Gastrocnemius medialis (tissue), 4 donors: ENCODE measurements around the gene S100A10. TPM values are rescaled to one million over a fixed set of nuclear protein-coding genes. Genes with fewer than 3 reads are reported as not detected.

Experiments
- ATAC-seq, 2 donors: fragments of 150-250 bp; one replicate each; pipeline ENCODE4 v1.9.1; 2016
- DNase-seq, 2 donors: peaks; one replicate each; pipeline ENCODE4 v3.0.0-alpha.2; 2019
- H3K27ac ChIP-seq, 4 donors: fragments of 200-600 bp; sonication (generic); 1 replicate in 1 of 4; 2 replicates in 3 of 4; pipeline ENCODE4 v1.5.1; 2016 to 2018; ENCODE audit warnings: mild to moderate bottlenecking in 2 of 4, moderate library complexity in 1 of 4
- H3K27me3 ChIP-seq, 3 donors: fragments of 200-600 bp; sonication (generic) in 2 of 3; 1 replicate in 1 of 3; 2 replicates in 2 of 3; pipeline versions ENCODE4 v1.5.1 to v1.6.0; 2016 to 2019; ENCODE audit warnings: mild to moderate bottlenecking in 1 of 3, moderate library complexity in 1 of 3
- H3K36me3 ChIP-seq, 2 donors: fragments of 200-600 bp; sonication (generic) in 1 of 2; one replicate each; pipeline ENCODE4 v1.5.1; 2017 to 2018
- H3K4me1 ChIP-seq, 2 donors: fragments of 200-600 bp; sonication (generic) in 1 of 2; one replicate each; pipeline ENCODE4 v1.5.1; 2016 to 2017; ENCODE audit warnings: mild to moderate bottlenecking in 2 of 2
- H3K4me3 ChIP-seq, 4 donors: fragments of 200-600 bp; sonication (generic) in 3 of 4; 1 replicate in 1 of 4; 2 replicates in 3 of 4; pipeline ENCODE4 v1.5.1; 2016 to 2019; ENCODE audit warnings: mild to moderate bottlenecking in 2 of 4
- H3K9me3 ChIP-seq, 3 donors: fragments of 200-600 bp; sonication (generic) in 2 of 3; 1 replicate in 1 of 3; 2 replicates in 2 of 3; pipeline ENCODE4 v1.5.1; 2016 to 2019
- POLR2A ChIP-seq, 2 donors: fragments of 450-650 bp; IDR thresholded peaks; one replicate each; pipeline ENCODE4 v1.6.1; 2017; ENCODE audit warnings: antibody characterized with exemption in 2 of 2, mild to moderate bottlenecking in 2 of 2, moderate library complexity in 2 of 2
- in situ Hi-C, 4 donors: fragments of 200-750 bp; cut with MboI; loops; one replicate each; pipeline versions ENCODE4 v1.15.0 to v1.8.0; 2017; ENCODE audit warnings: low sequenced_read_pairs in 4 of 4
- intact Hi-C: fragments of 100-400 bp; cut with DNase I; formaldehyde crosslinking; loops from one replicate; pipeline ENCODE4 v1.15.1; 2023; ENCODE audit warnings: low total_unique reads
- total RNA-seq, 4 donors: library from RNA; depleted of rRNA; stranded (reverse); fragments of >200 nt; gene quantifications; one replicate each; pipeline versions ENCODE4 v1.1.0 to v1.2.3, GENCODE V29; 2016
- TF ChIP-seq, protein P1 (sequence below), 5 experiments: fragments of 450-650 bp in 3 of 5; fragments of 200-600 bp in 2 of 5; sonication (generic) in 2 of 5; IDR thresholded peaks in 4 of 5; conservative IDR thresholded peaks in 1 of 5; 1 replicate in 4 of 5; 2 replicates in 1 of 5; pipeline ENCODE4 v1.5.1; 2016 to 2019; ENCODE audit warnings: antibody characterized with exemption in 5 of 5, mild to moderate bottlenecking in 3 of 5, moderate library complexity in 3 of 5

S100A10 gene
- total RNA-seq, 4 donors from 2014 or later: 6.4 to 60.3 (median 28.0) TPM

DNA sequence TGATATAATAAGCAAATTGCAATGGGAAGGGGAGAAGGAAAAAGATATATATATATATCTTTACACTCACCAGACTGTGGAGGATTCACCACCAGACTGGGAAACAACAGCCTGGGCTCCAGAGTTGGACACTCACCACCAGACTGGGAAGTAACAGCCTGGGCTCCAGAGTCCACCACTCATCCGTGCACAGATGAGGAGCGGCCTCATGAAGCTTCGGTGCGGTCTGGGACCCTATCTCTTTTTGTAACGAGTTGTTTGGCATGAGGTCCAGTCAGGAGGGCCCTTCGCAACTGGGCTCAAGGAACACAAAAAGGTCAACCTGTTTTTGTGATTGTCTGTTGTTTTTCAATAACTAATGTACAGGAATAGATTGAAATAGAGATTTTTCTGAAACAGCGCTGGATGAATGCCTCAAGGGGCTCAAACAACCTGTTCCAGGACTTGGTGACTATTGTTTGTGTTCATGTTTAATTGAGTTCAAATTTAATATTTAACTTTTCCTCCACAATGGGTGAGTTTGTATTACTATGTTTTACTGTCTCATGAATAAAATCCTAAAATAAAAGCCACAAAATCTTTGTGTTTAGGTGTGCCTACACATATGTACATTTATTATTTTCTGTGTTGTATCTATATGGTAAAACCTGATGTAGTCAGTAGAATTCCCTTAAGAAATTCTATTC, 40.1 kb downstream of the S100A10 start:
- Histone ChIP-seq H3K4me1 (no peaks in the 10 kb centered on the region), H3K27ac (no peak overlapping the region), H3K9me3 (no peaks in the 10 kb centered on the region), H3K27me3 (peaks cover 0 to 2% (median 0%) of the 10 kb centered on the region in 3 donors), H3K36me3 (no peaks in the 10 kb centered on the region), H3K4me3 (no peak overlapping the region)
- intact Hi-C loops (no loop called here), in situ Hi-C loops (no loop called here)
- no peak for DNase-seq
- TF ChIP-seq, protein P1, sequence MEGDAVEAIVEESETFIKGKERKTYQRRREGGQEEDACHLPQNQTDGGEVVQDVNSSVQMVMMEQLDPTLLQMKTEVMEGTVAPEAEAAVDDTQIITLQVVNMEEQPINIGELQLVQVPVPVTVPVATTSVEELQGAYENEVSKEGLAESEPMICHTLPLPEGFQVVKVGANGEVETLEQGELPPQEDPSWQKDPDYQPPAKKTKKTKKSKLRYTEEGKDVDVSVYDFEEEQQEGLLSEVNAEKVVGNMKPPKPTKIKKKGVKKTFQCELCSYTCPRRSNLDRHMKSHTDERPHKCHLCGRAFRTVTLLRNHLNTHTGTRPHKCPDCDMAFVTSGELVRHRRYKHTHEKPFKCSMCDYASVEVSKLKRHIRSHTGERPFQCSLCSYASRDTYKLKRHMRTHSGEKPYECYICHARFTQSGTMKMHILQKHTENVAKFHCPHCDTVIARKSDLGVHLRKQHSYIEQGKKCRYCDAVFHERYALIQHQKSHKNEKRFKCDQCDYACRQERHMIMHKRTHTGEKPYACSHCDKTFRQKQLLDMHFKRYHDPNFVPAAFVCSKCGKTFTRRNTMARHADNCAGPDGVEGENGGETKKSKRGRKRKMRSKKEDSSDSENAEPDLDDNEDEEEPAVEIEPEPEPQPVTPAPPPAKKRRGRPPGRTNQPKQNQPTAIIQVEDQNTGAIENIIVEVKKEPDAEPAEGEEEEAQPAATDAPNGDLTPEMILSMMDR (IDR thresholded peaks at IDR 0.05 in 4 of 5, conservative IDR thresholded peaks at IDR 0.05 in 1 of 5): no peak
- TF ChIP-seq POLR2A (IDR thresholded peaks at IDR 0.05): no peak
- ATAC-seq: no peak

DNA sequence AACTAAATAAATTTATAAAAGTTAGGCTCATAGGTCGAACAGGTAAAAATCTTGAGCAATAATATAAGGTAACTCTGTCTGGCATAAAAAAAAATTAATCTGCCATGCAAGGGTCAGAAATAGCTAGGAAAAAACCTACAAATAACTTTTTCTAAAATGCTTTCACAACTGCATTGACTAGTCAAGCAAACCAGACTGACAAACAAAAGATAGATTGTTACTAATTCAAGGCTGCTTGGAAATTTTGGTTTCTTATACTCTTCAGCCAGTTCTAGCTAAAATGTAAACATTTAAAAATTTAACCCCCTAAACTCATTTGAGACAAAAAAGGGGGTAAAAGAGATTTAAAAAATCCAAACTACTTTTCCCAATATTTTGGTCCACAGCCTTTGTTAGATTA, 40.8 kb downstream of the S100A10 start:
- no peak for TF ChIP-seq POLR2A (IDR thresholded peaks at IDR 0.05)
- TF ChIP-seq, protein P1 (IDR thresholded peaks at IDR 0.05 in 4 of 5, conservative IDR thresholded peaks at IDR 0.05 in 1 of 5): no peak
- ATAC-seq: no peak
- DNase-seq: no peak
- in situ Hi-C loops (no loop called here), intact Hi-C loops (no loop called here)
- Histone ChIP-seq H3K4me3 (no peak overlapping the region), H3K36me3 (no peaks in the 10 kb centered on the region), H3K27me3 (peaks cover 0 to 2% (median 0%) of the 10 kb centered on the region in 3 donors), H3K4me1 (no peaks in the 10 kb centered on the region), H3K27ac (no peak overlapping the region), H3K9me3 (no peaks in the 10 kb centered on the region)

DNA sequence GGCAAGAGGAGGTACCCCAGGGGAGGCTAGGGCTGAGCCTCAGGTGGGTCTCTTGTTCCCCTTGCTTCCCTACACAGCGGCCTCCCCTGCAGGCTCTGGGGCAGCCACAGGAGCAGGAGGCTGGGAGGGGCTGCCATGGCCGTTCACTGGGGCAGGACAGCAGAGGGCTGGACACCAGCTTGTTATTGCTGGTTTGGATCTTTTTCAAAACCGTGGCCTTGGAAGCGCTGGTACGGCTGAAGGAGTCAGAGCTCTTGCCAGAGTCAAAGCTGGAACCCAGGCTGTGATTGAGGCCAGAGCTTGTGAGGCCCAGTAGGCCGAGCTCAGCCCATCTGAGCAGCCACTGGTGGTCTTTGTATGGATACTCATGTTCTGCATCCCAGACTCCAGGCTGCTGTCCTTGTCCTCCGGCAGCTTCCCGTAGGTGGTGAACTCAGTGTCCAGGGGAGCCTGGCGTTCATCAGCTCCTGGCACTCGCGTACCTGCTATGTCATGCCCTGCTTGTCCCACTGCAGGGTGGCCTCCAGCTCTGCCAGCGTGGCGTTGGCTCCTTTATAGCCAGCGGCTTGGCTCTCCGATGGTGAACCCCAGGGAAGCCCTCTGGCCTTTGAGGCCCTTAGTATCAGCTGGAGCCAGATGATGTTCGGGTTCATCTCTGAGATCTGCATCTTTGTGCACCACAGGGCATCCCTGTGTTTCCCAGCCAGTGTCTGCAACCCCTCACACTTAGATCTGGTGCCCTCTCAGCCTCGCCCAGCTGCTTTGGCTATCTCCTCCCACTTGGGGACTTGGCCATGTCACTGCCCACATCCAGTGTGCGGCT, 44.1 kb downstream of the S100A10 start:
- Histone ChIP-seq H3K4me3 (no peak overlapping the region), H3K4me1 (peaks cover 0 to 6% of the 10 kb centered on the region in 2 donors), H3K27me3 (peaks cover 0 to 2% (median 0%) of the 10 kb centered on the region in 3 donors), H3K36me3 (no peaks in the 10 kb centered on the region), H3K9me3 (no peaks in the 10 kb centered on the region), H3K27ac (no peak overlapping the region)
- TF ChIP-seq, protein P1 (IDR thresholded peaks at IDR 0.05 in 4 of 5, conservative IDR thresholded peaks at IDR 0.05 in 1 of 5): no peak
- TF ChIP-seq POLR2A (IDR thresholded peaks at IDR 0.05): no peak
- in situ Hi-C loops: no loop called here
- intact Hi-C loops: loop anchor here (5.0 kb wide), 1 partner anchor 43 kb away; the partner anchor contains the start of gene S100A10
- DNase-seq (no peak), ATAC-seq (no peak)

DNA sequence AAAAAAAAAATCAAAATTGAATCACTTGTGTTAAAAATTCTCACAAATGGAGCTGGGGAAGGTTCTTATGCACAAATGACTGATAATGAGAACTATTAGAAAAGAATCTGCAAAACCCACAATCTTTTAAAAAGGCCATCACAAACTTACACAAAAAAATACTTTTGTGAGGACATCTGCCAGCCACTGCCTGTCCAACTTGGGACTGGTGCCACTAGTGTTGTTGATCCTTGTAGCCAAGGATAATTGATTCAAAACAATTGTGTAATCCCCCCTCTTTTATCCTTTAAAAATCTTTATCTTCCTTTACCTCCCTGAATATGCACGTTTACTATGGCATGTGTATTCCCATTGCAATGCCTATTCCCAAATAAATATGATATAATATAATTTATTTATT, 45.2 kb downstream of the S100A10 start:
- ATAC-seq (no peak), DNase-seq (no peak)
- Histone ChIP-seq H3K4me1 (peaks cover 8 to 13% of the 10 kb centered on the region in 2 donors), H3K9me3 (no peaks in the 10 kb centered on the region), H3K27ac (no peak overlapping the region), H3K4me3 (no peak overlapping the region), H3K27me3 (peaks cover 0 to 2% (median 0%) of the 10 kb centered on the region in 3 donors), H3K36me3 (no peaks in the 10 kb centered on the region)
- intact Hi-C loops (loop anchor here (5.0 kb wide), 1 partner anchor 44 kb away; the partner anchor contains the start of gene S100A10), in situ Hi-C loops (no loop called here)
- TF ChIP-seq, protein P1 (IDR thresholded peaks at IDR 0.05 in 4 of 5, conservative IDR thresholded peaks at IDR 0.05 in 1 of 5): no peak
- no peak for TF ChIP-seq POLR2A (IDR thresholded peaks at IDR 0.05)
